Vagina (tissue), 2 donors: ENCODE measurements around the gene NME3.

Experiments used
- POLR2A ChIP-seq, 2 donors: fragments of 450-650 bp; IDR thresholded peaks; one replicate each; pipeline ENCODE4 v1.6.1; 2017; ENCODE audit warnings: antibody characterized with exemption in 2 of 2, mild to moderate bottlenecking in 2 of 2, moderate library complexity in 2 of 2
- TF ChIP-seq, protein P1 (sequence below), 3 experiments: fragments of 450-650 bp in 2 of 3; fragments of 200-600 bp in 1 of 3; sonication (generic) in 1 of 3; IDR thresholded peaks; one replicate each; pipeline ENCODE4 v1.5.1; 2017 to 2019; ENCODE audit warnings: antibody characterized with exemption in 3 of 3, mild to moderate bottlenecking in 2 of 3, moderate library complexity in 2 of 3

- TF ChIP-seq, protein P1, sequence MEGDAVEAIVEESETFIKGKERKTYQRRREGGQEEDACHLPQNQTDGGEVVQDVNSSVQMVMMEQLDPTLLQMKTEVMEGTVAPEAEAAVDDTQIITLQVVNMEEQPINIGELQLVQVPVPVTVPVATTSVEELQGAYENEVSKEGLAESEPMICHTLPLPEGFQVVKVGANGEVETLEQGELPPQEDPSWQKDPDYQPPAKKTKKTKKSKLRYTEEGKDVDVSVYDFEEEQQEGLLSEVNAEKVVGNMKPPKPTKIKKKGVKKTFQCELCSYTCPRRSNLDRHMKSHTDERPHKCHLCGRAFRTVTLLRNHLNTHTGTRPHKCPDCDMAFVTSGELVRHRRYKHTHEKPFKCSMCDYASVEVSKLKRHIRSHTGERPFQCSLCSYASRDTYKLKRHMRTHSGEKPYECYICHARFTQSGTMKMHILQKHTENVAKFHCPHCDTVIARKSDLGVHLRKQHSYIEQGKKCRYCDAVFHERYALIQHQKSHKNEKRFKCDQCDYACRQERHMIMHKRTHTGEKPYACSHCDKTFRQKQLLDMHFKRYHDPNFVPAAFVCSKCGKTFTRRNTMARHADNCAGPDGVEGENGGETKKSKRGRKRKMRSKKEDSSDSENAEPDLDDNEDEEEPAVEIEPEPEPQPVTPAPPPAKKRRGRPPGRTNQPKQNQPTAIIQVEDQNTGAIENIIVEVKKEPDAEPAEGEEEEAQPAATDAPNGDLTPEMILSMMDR (IDR thresholded peaks at IDR 0.05), result no peak
- TF ChIP-seq POLR2A (IDR thresholded peaks at IDR 0.05), result no peak
Observed at GRCh38 chr16:1790261-1790610, 18.9 kb upstream of the NME3 start.
